HL-60 (cell line): ENCODE results near the gene PTRHD1.

ENCODE experiments used
- DNase-seq, 2 experiments: peaks; one replicate each; pipeline ENCODE4 v3.0.0-alpha.2; 2010 to 2020; ENCODE audit warnings: low read depth in 1 of 2, low spot score in 1 of 2
- H3K27ac ChIP-seq: fragments of 250-450 bp; sonication (Bioruptor Pico); replicated peaks from 2 replicates; pipeline ENCODE4 v1.5.1; 2020; ENCODE audit warnings: mild to moderate bottlenecking, moderate library complexity
- H3K27me3 ChIP-seq: fragments of 250-450 bp; sonication (Bioruptor Pico); 2 replicates; pipeline ENCODE4 v1.5.1; 2021; ENCODE audit warnings: mild to moderate bottlenecking, moderate library complexity; ENCODE audit not compliant: insufficient read depth, poor library complexity, severe bottlenecking
- H3K4me3 ChIP-seq: replicated peaks from 2 replicates; pipeline ENCODE4 v1.5.1; 2011; ENCODE audit warnings: mild to moderate bottlenecking, control low read depth, low read length; ENCODE audit not compliant: insufficient read depth
- GABPA ChIP-seq: IDR thresholded peaks from 2 replicates; pipeline ENCODE4 v1.6.1; 2012; ENCODE audit warnings: low read depth
- POLR2AphosphoS5 ChIP-seq: IDR thresholded peaks from 2 replicates; pipeline ENCODE4 v1.6.1; 2012; ENCODE audit warnings: low read depth
- SPI1 ChIP-seq: IDR thresholded peaks from 2 replicates; pipeline ENCODE4 v1.6.1; 2012; ENCODE audit warnings: low read depth, mild to moderate bottlenecking, borderline replicate concordance
- TF ChIP-seq, protein P1 (sequence below): IDR thresholded peaks from 2 replicates; pipeline ENCODE4 v1.6.1; 2012; ENCODE audit warnings: low read depth; ENCODE audit not compliant: insufficient replicate concordance
- TF ChIP-seq, protein P2 (sequence below): IDR thresholded peaks from one replicate; pipeline ENCODE4 v1.5.1; 2011; ENCODE audit warnings: low read length, control low read depth, inconsistent platforms; ENCODE audit not compliant: insufficient read depth

The PTRHD1 gene

DNA sequence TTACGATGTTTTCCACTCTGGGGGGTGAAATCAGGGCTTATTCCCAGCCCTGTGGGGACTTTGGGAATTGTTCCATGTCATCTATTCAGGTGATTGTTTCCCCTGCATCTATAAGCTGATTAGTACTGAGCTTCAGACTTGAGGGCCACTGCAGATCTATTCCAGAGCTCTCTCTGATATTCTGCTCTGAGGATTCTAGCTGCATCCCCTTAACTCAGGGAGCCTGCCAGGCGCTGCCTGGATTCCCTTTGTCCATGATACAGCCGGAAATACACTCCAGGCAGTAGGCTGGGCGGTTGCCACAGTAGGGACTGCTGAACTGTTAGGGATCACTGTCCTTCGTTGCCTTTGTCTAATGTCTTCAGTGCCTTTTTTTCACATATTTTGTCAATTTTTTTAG, 31.3 kb downstream of the PTRHD1 start:
- no peak for DNase-seq
- TF ChIP-seq, protein P1, sequence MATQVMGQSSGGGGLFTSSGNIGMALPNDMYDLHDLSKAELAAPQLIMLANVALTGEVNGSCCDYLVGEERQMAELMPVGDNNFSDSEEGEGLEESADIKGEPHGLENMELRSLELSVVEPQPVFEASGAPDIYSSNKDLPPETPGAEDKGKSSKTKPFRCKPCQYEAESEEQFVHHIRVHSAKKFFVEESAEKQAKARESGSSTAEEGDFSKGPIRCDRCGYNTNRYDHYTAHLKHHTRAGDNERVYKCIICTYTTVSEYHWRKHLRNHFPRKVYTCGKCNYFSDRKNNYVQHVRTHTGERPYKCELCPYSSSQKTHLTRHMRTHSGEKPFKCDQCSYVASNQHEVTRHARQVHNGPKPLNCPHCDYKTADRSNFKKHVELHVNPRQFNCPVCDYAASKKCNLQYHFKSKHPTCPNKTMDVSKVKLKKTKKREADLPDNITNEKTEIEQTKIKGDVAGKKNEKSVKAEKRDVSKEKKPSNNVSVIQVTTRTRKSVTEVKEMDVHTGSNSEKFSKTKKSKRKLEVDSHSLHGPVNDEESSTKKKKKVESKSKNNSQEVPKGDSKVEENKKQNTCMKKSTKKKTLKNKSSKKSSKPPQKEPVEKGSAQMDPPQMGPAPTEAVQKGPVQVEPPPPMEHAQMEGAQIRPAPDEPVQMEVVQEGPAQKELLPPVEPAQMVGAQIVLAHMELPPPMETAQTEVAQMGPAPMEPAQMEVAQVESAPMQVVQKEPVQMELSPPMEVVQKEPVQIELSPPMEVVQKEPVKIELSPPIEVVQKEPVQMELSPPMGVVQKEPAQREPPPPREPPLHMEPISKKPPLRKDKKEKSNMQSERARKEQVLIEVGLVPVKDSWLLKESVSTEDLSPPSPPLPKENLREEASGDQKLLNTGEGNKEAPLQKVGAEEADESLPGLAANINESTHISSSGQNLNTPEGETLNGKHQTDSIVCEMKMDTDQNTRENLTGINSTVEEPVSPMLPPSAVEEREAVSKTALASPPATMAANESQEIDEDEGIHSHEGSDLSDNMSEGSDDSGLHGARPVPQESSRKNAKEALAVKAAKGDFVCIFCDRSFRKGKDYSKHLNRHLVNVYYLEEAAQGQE, result no peak
- TF ChIP-seq SPI1, result no peak
- TF ChIP-seq POLR2AphosphoS5, result no peak
- TF ChIP-seq, protein P2, sequence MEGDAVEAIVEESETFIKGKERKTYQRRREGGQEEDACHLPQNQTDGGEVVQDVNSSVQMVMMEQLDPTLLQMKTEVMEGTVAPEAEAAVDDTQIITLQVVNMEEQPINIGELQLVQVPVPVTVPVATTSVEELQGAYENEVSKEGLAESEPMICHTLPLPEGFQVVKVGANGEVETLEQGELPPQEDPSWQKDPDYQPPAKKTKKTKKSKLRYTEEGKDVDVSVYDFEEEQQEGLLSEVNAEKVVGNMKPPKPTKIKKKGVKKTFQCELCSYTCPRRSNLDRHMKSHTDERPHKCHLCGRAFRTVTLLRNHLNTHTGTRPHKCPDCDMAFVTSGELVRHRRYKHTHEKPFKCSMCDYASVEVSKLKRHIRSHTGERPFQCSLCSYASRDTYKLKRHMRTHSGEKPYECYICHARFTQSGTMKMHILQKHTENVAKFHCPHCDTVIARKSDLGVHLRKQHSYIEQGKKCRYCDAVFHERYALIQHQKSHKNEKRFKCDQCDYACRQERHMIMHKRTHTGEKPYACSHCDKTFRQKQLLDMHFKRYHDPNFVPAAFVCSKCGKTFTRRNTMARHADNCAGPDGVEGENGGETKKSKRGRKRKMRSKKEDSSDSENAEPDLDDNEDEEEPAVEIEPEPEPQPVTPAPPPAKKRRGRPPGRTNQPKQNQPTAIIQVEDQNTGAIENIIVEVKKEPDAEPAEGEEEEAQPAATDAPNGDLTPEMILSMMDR, result no peak
- no peak for TF ChIP-seq GABPA
- H3K27ac ChIP-seq, result no peak overlapping the region
- no peaks in the 10 kb centered on the region for H3K27me3 ChIP-seq
- H3K4me3 ChIP-seq, result no peak overlapping the region

DNA sequence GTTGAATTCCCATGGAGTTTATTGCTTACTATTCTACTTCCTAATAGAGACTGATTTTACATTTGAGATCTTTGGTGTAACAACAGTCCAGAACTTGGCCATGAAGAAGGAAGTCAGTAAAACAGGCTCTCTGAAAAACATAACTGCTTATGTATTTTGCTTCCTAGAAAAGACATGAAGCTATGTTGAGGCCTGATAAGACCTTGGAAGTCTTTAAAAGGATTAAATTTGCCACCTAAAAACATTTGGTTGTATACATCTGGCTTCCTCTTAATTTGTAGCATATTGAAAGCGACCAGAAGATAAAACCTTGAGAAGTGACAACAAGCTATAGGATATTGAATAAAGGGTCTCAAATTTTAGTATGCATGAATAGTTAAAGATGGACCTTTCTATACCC, 36.4 kb downstream of the PTRHD1 start:
- Histone ChIP-seq H3K27ac (no peak overlapping the region), H3K4me3 (no peak overlapping the region), H3K27me3 (no peaks in the 10 kb centered on the region)
- no peak for DNase-seq
- TF ChIP-seq POLR2AphosphoS5 (no peak), SPI1 (no peak), GABPA (no peak)
- TF ChIP-seq, protein P2, result no peak
- TF ChIP-seq, protein P1, result no peak

DNA sequence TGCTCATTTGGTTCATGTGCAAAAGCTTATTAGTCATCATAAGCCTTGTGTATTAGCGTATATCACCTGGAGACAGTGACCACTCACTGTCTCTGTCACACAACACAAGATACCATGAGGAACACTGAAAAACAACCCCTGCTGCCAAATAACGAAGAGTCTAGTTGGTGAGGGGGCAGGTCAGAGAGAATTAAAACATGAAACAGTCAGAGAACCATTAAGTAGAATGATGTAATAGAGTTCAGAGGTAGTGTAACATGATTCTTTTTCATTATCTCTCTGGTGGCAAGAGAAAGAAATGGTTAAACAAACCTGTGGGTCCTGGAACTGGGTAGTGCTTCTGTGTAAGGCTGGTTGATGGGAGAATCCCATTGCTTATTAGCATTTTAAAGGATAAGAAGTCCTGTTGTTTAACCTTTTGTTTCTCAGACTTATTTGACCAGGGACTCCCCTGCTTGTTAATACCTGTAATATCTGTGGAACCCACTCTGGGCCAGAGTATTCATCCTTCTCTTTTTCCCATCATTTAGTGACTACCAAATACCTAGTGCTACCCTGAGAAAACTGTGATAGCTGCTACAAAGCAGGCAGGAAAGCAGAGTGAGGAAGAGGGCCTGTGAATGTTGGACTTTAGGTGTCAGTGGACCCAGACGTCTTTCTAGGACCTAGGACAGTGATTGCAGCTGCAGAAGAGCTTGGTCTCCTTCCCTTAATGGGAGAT, 38.0 kb downstream of the PTRHD1 start:
- no peak for DNase-seq
- Histone ChIP-seq H3K4me3 (no peak overlapping the region), H3K27me3 (no peaks in the 10 kb centered on the region), H3K27ac (no peak overlapping the region)
- TF ChIP-seq GABPA (no peak), SPI1 (no peak), POLR2AphosphoS5 (no peak)
- TF ChIP-seq, protein P2, result no peak
- TF ChIP-seq, protein P1, result no peak
